Jurkat, Clone E6-1 (cell line): Measurements from ENCODE around the gene TUBB1.
"Not testable (repeated sequence)": the region's sequence is repeated elsewhere in the genome, so short reads cannot be mapped to it uniquely, and the experiment has no call there.

Source experiments
- DNase-seq: peaks from one replicate; pipeline ENCODE4 v3.0.0-alpha.2; 2011; ENCODE audit warnings: low read depth, low spot score
- H3K4me3 ChIP-seq: 2 replicates; pipeline ENCODE4 v1.5.1; 2011; ENCODE audit warnings: mild to moderate bottlenecking, low read length, control low read depth, moderate library complexity

Gene TUBB1

GRCh38 chr20:59003836-59004492, 15.3 kb upstream of the TUBB1 start:
- no peak overlapping the region for H3K4me3 ChIP-seq
- no peak for DNase-seq

GRCh38 chr20:59004493-59004762, 14.8 kb upstream of the TUBB1 start:
- no peak overlapping the region for H3K4me3 ChIP-seq
- no peak for DNase-seq

- peak; percentile 71 for DNase-seq
- no peak overlapping the region; the same call in 1 of the 2 replicates for H3K4me3 ChIP-seq
These were observed 14.3 kb upstream of the TUBB1 start for GRCh38 chr20:59004763-59005522.

GRCh38 chr20:59005523-59006166, 13.6 kb upstream of the TUBB1 start:
- H3K4me3 ChIP-seq: no peak overlapping the region
- no peak for DNase-seq

- H3K4me3 ChIP-seq: no peak overlapping the region
- no peak for DNase-seq
These were observed 12.9 kb upstream of the TUBB1 start for GRCh38 chr20:59006167-59006863.

- no peak for DNase-seq
- no peak within 1 kb of the TSS for H3K4me3 ChIP-seq
These were observed 12.2 kb upstream of the TUBB1 start, which contains the start of gene CTSZ for GRCh38 chr20:59006864-59007664. Gene CTSZ (minus strand): TSS chr20:59007254. CDS start chr20:59007128, 126 bp downstream.

- no peak for DNase-seq
- no peak overlapping the region for H3K4me3 ChIP-seq
These were observed 11.3 kb upstream of the TUBB1 start for GRCh38 chr20:59007665-59008511.

GRCh38 chr20:59008715-59009336, 10.4 kb upstream of the TUBB1 start:
- H3K4me3 ChIP-seq: no peak overlapping the region
- no peak for DNase-seq

- no peak overlapping the region for H3K4me3 ChIP-seq
- DNase-seq: no peak
These were observed 8.8 kb upstream of the TUBB1 start for GRCh38 chr20:59010321-59010994.

- DNase-seq: no peak
- H3K4me3 ChIP-seq: no peak overlapping the region
These were observed 8.0 kb upstream of the TUBB1 start for GRCh38 chr20:59010995-59011873.

- H3K4me3 ChIP-seq, DNase-seq: not testable (repeated sequence)
These were observed 7.4 kb upstream of the TUBB1 start for GRCh38 chr20:59011874-59012157.

- DNase-seq: no peak
- no peak overlapping the region for H3K4me3 ChIP-seq
These were observed 5.9 kb upstream of the TUBB1 start for GRCh38 chr20:59013031-59013951.

GRCh38 chr20:59013959-59014608, 5.1 kb upstream of the TUBB1 start:
- peak; percentile 84 for DNase-seq
- no peak overlapping the region for H3K4me3 ChIP-seq

- DNase-seq: no peak
- H3K4me3 ChIP-seq: no peak overlapping the region
These were observed 4.4 kb upstream of the TUBB1 start for GRCh38 chr20:59014680-59015389.

GRCh38 chr20:59015411-59015810, 3.8 kb upstream of the TUBB1 start:
- no peak for DNase-seq
- H3K4me3 ChIP-seq: no peak overlapping the region
